GM19455 (cell line): ENCODE results near the gene PRKN.

Experiments
- ATAC-seq: cut with Tn5 transposase; IDR thresholded peaks from one replicate; pipeline ENCODE4 v1.9.1; 2021; ENCODE audit not compliant: unreplicated experiment

PRKN gene

GRCh38 chr6:161379834-161380582 is 1347.6 kb downstream of the PRKN start:
- no peak for ATAC-seq

GRCh38 chr6:161378115-161378514 is 1349.5 kb downstream of the PRKN start:
- ATAC-seq = no peak

- no peak for ATAC-seq
These were observed 1350.5 kb downstream of the PRKN start for GRCh38 chr6:161377116-161377515.

- ATAC-seq = no peak
These were observed 1351.2 kb downstream of the PRKN start for GRCh38 chr6:161376367-161376766.

- ATAC-seq = no peak
These were observed 1352.3 kb downstream of the PRKN start for GRCh38 chr6:161374971-161375873.

- ATAC-seq = no peak
These were observed 1353.6 kb downstream of the PRKN start for GRCh38 chr6:161373905-161374451.

- no peak for ATAC-seq
These were observed 1355.2 kb downstream of the PRKN start for GRCh38 chr6:161372422-161372793.

GRCh38 chr6:161370880-161371279 is 1356.7 kb downstream of the PRKN start:
- peak; percentile 90 for ATAC-seq

GRCh38 chr6:161369339-161369738 is 1358.2 kb downstream of the PRKN start:
- ATAC-seq = no peak

- ATAC-seq = no peak
These were observed 1359.1 kb downstream of the PRKN start for GRCh38 chr6:161368514-161368913.

GRCh38 chr6:161367472-161367871 is 1360.1 kb downstream of the PRKN start:
- no peak for ATAC-seq

GRCh38 chr6:161366301-161366923 is 1361.2 kb downstream of the PRKN start:
- no peak for ATAC-seq

GRCh38 chr6:161365633-161366032 is 1361.9 kb downstream of the PRKN start:
- no peak for ATAC-seq

- no peak for ATAC-seq
These were observed 1364.3 kb downstream of the PRKN start for GRCh38 chr6:161363286-161363685.

GRCh38 chr6:161362266-161362665 is 1365.3 kb downstream of the PRKN start:
- ATAC-seq = no peak

- no peak for ATAC-seq
These were observed 1366.0 kb downstream of the PRKN start for GRCh38 chr6:161361529-161361928.

- ATAC-seq = no peak
These were observed 1367.0 kb downstream of the PRKN start for GRCh38 chr6:161360520-161360919.

GRCh38 chr6:161359618-161359945 is 1368.0 kb downstream of the PRKN start:
- no peak for ATAC-seq

GRCh38 chr6:161356167-161356854 is 1371.3 kb downstream of the PRKN start:
- ATAC-seq = no peak

GRCh38 chr6:161355696-161356095 is 1371.9 kb downstream of the PRKN start:
- no peak for ATAC-seq

GRCh38 chr6:161354956-161355355 is 1372.6 kb downstream of the PRKN start:
- ATAC-seq = no peak
